GM12891 (cell line): Measurements from ENCODE around the gene NKX2-4.

Source experiments
- POLR2A ChIP-seq: IDR thresholded peaks from 2 replicates; pipeline ENCODE4 v1.6.1; 2011; ENCODE audit warnings: low read depth, low read length, control low read depth
- POLR2AphosphoS5 ChIP-seq: IDR thresholded peaks from 2 replicates; pipeline ENCODE4 v1.6.1; 2011; ENCODE audit warnings: low read depth, low read length, control low read depth
- POU2F2 ChIP-seq: IDR thresholded peaks from 2 replicates; pipeline ENCODE4 v1.6.1; 2011; ENCODE audit warnings: low read depth, mild to moderate bottlenecking, control low read depth, low read length, moderate library complexity
- SPI1 ChIP-seq: IDR thresholded peaks from 2 replicates; pipeline ENCODE4 v1.6.1; 2011; ENCODE audit warnings: low read depth, low read length, control low read depth
- TAF1 ChIP-seq: IDR thresholded peaks from 2 replicates; pipeline ENCODE4 v1.6.1; 2011; ENCODE audit warnings: low read depth, low read length, control low read depth

DNA sequence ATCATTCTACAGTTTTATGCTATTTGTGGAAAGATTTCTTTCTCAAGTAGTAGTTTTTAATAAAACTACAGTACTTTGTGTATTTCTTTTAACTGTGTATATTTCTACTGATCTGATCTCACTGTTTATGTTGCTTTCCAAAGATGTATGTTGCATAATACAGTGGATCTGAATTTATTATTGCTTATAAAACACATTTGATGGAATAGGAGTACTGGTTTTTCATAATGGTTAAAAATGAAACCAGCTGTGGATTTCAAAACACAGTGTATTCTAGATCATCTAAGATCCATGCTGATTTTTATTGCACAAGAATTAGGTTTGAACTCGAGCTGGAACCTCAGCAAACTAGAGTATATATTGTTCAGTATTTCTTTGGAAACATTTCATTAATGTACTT is 8.0 kb downstream of the NKX2-4 start:
- TF ChIP-seq POLR2AphosphoS5 (no peak), TAF1 (no peak), POLR2A (no peak), SPI1 (no peak), POU2F2 (no peak)
